Measurements from ENCODE around the gene PARP12.

PARP12 gene

GRCh38 chr7:140069298-140069949, 6.7 kb upstream of the PARP12 start:
- Histone ChIP-seq H3K27me3 (ENCODE audit: insufficient read depth, insufficient read length) (no peaks in the 10 kb centered on the region), H3K9me3 (ENCODE audit: insufficient read depth, low read length) (peaks cover 15% of the 10 kb centered on the region), H3K4me3 (ENCODE audit: insufficient read length, low read depth) (no peak overlapping the region), H3K4me1 (ENCODE audit: insufficient read depth, insufficient read length) (no peaks in the 10 kb centered on the region), H3K36me3 (ENCODE audit: insufficient read depth, insufficient read length, low read length) (no peaks in the 10 kb centered on the region), H3K9ac (ENCODE audit: insufficient read length, low read depth) (no peak overlapping the region)
- DNase-seq (ENCODE audit: low read depth, low spot score) = no peak
- TF ChIP-seq YY1 (IDR thresholded peaks at IDR 0.05; ENCODE audit: insufficient read depth, insufficient read length) (no peak), SUZ12 (IDR thresholded peaks at IDR 0.05; ENCODE audit: extremely low read depth, insufficient read depth, insufficient read length) (no peak), ZNF274 (IDR thresholded peaks at IDR 0.05; ENCODE audit: low read depth, low read length) (no peak)

- H3K27me3 ChIP-seq (ENCODE audit: insufficient read depth, insufficient read length) = peaks cover 12% of the 10 kb centered on the region
- H3K9me3 ChIP-seq (ENCODE audit: insufficient read depth, low read length) = peaks cover 15% of the 10 kb centered on the region
- no peaks in the 10 kb centered on the region for H3K36me3 ChIP-seq (ENCODE audit: insufficient read depth, insufficient read length, low read length)
- H3K4me1 ChIP-seq (ENCODE audit: insufficient read depth, insufficient read length) = no peaks in the 10 kb centered on the region
- no peak for DNase-seq (ENCODE audit: low read depth, low spot score)
- TF ChIP-seq YY1 (IDR thresholded peaks at IDR 0.05; ENCODE audit: insufficient read depth, insufficient read length) (no peak), ZNF274 (IDR thresholded peaks at IDR 0.05; ENCODE audit: low read depth, low read length) (no peak), SUZ12 (IDR thresholded peaks at IDR 0.05; ENCODE audit: extremely low read depth, insufficient read depth, insufficient read length) (no peak)
- H3K9ac ChIP-seq (ENCODE audit: insufficient read length, low read depth) = no peak overlapping the region
- no peak overlapping the region for H3K4me3 ChIP-seq (ENCODE audit: insufficient read length, low read depth)
Observed at GRCh38 chr7:140068033-140068432, 5.3 kb upstream of the PARP12 start.

DNA sequence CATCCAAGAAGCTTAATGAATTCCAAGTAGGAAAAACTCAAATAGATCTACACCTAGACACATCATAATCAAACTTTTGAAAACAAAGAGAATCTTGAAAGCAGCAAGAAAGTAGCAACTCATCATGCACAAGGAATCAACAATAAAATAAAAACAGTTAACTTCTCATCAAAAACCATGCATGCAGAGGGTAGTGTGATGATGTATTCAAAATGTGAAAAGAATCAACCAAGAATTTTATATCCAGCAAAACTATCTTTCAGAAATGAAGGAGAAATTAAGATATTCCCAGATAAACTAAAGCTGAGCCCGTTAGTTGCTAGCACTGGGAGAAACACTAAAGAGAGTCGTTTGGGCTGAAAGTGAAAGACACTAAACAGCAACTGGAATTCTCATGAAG, 4.3 kb upstream of the PARP12 start:
- Histone ChIP-seq H3K36me3 (ENCODE audit: insufficient read depth, insufficient read length, low read length) (no peaks in the 10 kb centered on the region), H3K4me1 (ENCODE audit: insufficient read depth, insufficient read length) (no peaks in the 10 kb centered on the region), H3K4me3 (ENCODE audit: insufficient read length, low read depth) (no peak overlapping the region), H3K27me3 (ENCODE audit: insufficient read depth, insufficient read length) (peaks cover 21% of the 10 kb centered on the region), H3K9me3 (ENCODE audit: insufficient read depth, low read length) (peaks cover 15% of the 10 kb centered on the region), H3K9ac (ENCODE audit: insufficient read length, low read depth) (no peak overlapping the region)
- TF ChIP-seq ZNF274 (IDR thresholded peaks at IDR 0.05; ENCODE audit: low read depth, low read length) = no peak
- no peak for TF ChIP-seq YY1 (IDR thresholded peaks at IDR 0.05; ENCODE audit: insufficient read depth, insufficient read length)
- no peak for TF ChIP-seq SUZ12 (IDR thresholded peaks at IDR 0.05; ENCODE audit: extremely low read depth, insufficient read depth, insufficient read length)
- DNase-seq (ENCODE audit: low read depth, low spot score) = no peak

DNA sequence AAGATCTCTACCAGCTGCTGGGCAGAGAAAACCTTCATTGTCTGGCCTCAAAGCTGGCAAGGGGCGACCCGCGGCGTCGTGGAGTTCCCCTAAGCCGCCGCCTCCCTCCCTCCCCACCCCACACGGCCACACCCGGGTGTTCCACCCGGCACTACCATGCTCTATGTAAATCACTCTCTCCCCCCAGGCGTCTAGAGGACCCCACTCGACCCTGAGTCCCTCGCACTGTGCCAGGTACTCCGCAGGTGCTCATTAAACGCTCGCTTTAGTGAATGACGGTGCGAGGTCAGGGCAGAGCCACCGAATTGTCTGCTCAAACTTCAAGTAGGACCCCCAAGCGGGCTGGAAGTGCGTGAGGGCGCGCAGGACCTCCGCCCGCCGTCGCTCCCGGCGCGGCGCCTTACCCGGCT, 628 bp downstream of the PARP12 start:
- peak overlapping the region; percentile 51 for H3K4me3 ChIP-seq (ENCODE audit: insufficient read length, low read depth)
- peaks cover 9% of the 10 kb centered on the region for H3K9me3 ChIP-seq (ENCODE audit: insufficient read depth, low read length)
- DNase-seq (ENCODE audit: low read depth, low spot score) = no peak
- TF ChIP-seq ZNF274 (IDR thresholded peaks at IDR 0.05; ENCODE audit: low read depth, low read length) (no peak), SUZ12 (IDR thresholded peaks at IDR 0.05; ENCODE audit: extremely low read depth, insufficient read depth, insufficient read length) (no peak), YY1 (IDR thresholded peaks at IDR 0.05; ENCODE audit: insufficient read depth, insufficient read length) (no peak)
- no peaks in the 10 kb centered on the region for H3K36me3 ChIP-seq (ENCODE audit: insufficient read depth, insufficient read length, low read length)
- peak overlapping the region; percentile 67 for H3K9ac ChIP-seq (ENCODE audit: insufficient read length, low read depth)
- H3K4me1 ChIP-seq (ENCODE audit: insufficient read depth, insufficient read length) = no peaks in the 10 kb centered on the region
- peaks cover 38% of the 10 kb centered on the region for H3K27me3 ChIP-seq (ENCODE audit: insufficient read depth, insufficient read length)

- Histone ChIP-seq H3K27me3 (ENCODE audit: insufficient read depth, insufficient read length) (peaks cover 38% of the 10 kb centered on the region), H3K4me1 (ENCODE audit: insufficient read depth, insufficient read length) (no peaks in the 10 kb centered on the region), H3K4me3 (ENCODE audit: insufficient read length, low read depth) (no peak overlapping the region), H3K9me3 (ENCODE audit: insufficient read depth, low read length) (peaks cover 4% of the 10 kb centered on the region; the same call in 1 of the 2 replicates), H3K9ac (ENCODE audit: insufficient read length, low read depth) (no peak overlapping the region), H3K36me3 (ENCODE audit: insufficient read depth, insufficient read length, low read length) (no peaks in the 10 kb centered on the region)
- TF ChIP-seq YY1 (IDR thresholded peaks at IDR 0.05; ENCODE audit: insufficient read depth, insufficient read length) = no peak
- TF ChIP-seq ZNF274 (IDR thresholded peaks at IDR 0.05; ENCODE audit: low read depth, low read length) = no peak
- TF ChIP-seq SUZ12 (IDR thresholded peaks at IDR 0.05; ENCODE audit: extremely low read depth, insufficient read depth, insufficient read length) = no peak
- no peak for DNase-seq (ENCODE audit: low read depth, low spot score)
Observed at GRCh38 chr7:140061607-140061930, 1.2 kb downstream of the PARP12 start.

DNA sequence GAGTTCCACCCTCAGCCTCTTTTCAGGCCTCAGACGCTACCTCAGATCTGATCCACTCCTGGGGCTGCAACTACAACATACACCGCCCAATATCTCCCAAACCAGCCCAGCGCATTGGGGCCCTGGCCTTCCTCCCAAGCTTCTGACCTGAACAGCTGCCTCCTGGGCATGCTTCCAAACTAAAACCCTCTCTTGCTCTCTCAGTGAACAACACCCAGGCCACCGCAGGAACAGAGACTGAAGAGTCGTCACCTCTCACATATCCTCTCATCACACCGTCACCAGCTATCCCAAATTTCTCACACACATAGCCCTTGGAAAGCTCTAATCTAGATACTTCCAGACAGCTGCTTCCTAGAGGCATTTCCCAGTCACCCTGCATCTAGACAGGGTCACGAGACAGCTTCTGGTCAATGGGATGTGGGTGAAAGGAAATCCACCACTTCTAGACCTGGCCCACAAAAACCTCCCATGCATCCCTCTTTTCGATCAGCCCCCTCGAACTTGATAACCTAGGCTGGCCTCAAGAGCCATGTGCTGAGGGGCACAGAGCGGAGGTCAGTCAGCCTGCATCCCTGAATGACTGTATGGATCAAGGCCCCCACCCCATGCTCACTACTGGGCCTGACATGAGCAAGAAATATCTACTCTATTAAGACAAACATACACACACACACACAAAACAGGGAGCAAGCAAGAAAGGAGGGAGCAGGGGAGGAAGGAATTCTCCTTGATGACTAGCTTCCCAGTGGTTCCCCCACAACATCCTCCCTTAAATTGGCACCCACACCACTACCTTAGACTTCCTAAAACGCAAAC, 1.8 kb downstream of the PARP12 start:
- Histone ChIP-seq H3K9me3 (ENCODE audit: insufficient read depth, low read length) (no peaks in the 10 kb centered on the region), H3K4me1 (ENCODE audit: insufficient read depth, insufficient read length) (no peaks in the 10 kb centered on the region), H3K4me3 (ENCODE audit: insufficient read length, low read depth) (no peak overlapping the region), H3K9ac (ENCODE audit: insufficient read length, low read depth) (no peak overlapping the region), H3K27me3 (ENCODE audit: insufficient read depth, insufficient read length) (peaks cover 38% of the 10 kb centered on the region), H3K36me3 (ENCODE audit: insufficient read depth, insufficient read length, low read length) (no peaks in the 10 kb centered on the region)
- TF ChIP-seq YY1 (IDR thresholded peaks at IDR 0.05; ENCODE audit: insufficient read depth, insufficient read length) = no peak
- TF ChIP-seq ZNF274 (IDR thresholded peaks at IDR 0.05; ENCODE audit: low read depth, low read length) = no peak
- TF ChIP-seq SUZ12 (IDR thresholded peaks at IDR 0.05; ENCODE audit: extremely low read depth, insufficient read depth, insufficient read length) = no peak
- no peak for DNase-seq (ENCODE audit: low read depth, low spot score)

DNA sequence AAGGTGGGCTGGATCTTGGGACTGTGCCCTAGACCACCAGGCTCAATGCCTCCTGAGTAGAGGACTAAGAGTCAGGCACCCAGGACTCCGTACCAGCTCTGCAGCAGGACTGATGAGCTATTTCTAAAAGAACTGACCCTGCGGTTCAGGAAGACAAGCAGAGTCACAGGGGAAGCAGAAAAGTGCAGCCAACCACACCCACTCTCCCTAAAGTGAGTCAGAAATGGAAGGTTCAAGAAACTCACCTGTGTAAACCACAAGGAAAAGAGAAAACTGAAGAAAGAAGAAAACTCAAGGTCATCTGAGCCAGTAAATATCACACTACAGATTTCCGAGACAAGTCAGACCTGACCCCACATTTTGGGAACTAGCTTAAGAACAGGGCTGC, 2.5 kb downstream of the PARP12 start:
- Histone ChIP-seq H3K4me1 (ENCODE audit: insufficient read depth, insufficient read length) (no peaks in the 10 kb centered on the region), H3K4me3 (ENCODE audit: insufficient read length, low read depth) (no peak overlapping the region), H3K36me3 (ENCODE audit: insufficient read depth, insufficient read length, low read length) (no peaks in the 10 kb centered on the region), H3K9ac (ENCODE audit: insufficient read length, low read depth) (no peak overlapping the region), H3K9me3 (ENCODE audit: insufficient read depth, low read length) (no peaks in the 10 kb centered on the region), H3K27me3 (ENCODE audit: insufficient read depth, insufficient read length) (peaks cover 38% of the 10 kb centered on the region)
- TF ChIP-seq YY1 (IDR thresholded peaks at IDR 0.05; ENCODE audit: insufficient read depth, insufficient read length) (no peak), ZNF274 (IDR thresholded peaks at IDR 0.05; ENCODE audit: low read depth, low read length) (no peak), SUZ12 (IDR thresholded peaks at IDR 0.05; ENCODE audit: extremely low read depth, insufficient read depth, insufficient read length) (no peak)
- DNase-seq (ENCODE audit: low read depth, low spot score) = no peak
